Hepatocyte (in vitro differentiated cells): ENCODE data around the gene ROBO1.
"Not testable (repeated sequence)": the region's sequence is repeated elsewhere in the genome, so short reads cannot be mapped to it uniquely, and the experiment has no call there.

Experiments used
- EZH2 ChIP-seq: fragments of 200-600 bp; sonication (generic); IDR thresholded peaks from 2 replicates; pipeline ENCODE4 v1.6.1; 2016; ENCODE audit warnings: antibody characterized with exemption, mild to moderate bottlenecking, borderline replicate concordance
- EZH2phosphoT487 ChIP-seq: fragments of 200-600 bp; sonication (generic); IDR thresholded peaks from one replicate; pipeline ENCODE4 v1.6.1; 2018; ENCODE audit warnings: antibody characterized with exemption, mild to moderate bottlenecking, low read depth, moderate library complexity; ENCODE audit not compliant: unreplicated experiment, severe bottlenecking
- TF ChIP-seq, protein P1 (sequence below): fragments of 200-600 bp; sonication (generic); IDR thresholded peaks from 2 replicates; pipeline ENCODE4 v1.5.1; 2016; ENCODE audit warnings: antibody characterized with exemption, mild to moderate bottlenecking; ENCODE audit not compliant: poor library complexity

GRCh38 chr3:79325833-79326383 is 441.9 kb downstream of the ROBO1 start:
- TF ChIP-seq, protein P1, sequence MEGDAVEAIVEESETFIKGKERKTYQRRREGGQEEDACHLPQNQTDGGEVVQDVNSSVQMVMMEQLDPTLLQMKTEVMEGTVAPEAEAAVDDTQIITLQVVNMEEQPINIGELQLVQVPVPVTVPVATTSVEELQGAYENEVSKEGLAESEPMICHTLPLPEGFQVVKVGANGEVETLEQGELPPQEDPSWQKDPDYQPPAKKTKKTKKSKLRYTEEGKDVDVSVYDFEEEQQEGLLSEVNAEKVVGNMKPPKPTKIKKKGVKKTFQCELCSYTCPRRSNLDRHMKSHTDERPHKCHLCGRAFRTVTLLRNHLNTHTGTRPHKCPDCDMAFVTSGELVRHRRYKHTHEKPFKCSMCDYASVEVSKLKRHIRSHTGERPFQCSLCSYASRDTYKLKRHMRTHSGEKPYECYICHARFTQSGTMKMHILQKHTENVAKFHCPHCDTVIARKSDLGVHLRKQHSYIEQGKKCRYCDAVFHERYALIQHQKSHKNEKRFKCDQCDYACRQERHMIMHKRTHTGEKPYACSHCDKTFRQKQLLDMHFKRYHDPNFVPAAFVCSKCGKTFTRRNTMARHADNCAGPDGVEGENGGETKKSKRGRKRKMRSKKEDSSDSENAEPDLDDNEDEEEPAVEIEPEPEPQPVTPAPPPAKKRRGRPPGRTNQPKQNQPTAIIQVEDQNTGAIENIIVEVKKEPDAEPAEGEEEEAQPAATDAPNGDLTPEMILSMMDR: not testable (repeated sequence)
- TF ChIP-seq EZH2, EZH2phosphoT487: not testable (repeated sequence)
